ENCODE measurements around the gene MINDY2.

DNA sequence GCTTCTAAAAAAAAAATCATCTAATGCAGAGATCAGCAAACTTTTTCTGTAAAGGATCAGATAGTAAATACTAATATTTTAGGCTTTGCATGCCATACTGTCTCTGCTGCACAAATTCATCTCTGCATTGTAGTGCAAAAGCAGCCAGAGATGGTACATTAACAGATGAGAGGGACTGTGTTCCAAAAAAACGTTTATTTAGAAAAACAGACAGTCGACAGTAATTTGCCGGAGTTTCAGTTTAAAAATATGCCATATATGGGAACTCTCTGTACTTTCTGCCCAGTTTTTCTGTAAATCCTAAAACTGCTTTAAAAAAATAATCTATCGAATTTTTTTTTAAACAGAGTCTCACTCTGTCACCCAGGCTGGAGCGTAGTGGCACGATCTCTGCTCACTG lies 14.3 kb downstream of the MINDY2 start:
- TF ChIP-seq POLR2A (IDR thresholded peaks at IDR 0.05), result no peak
- TF ChIP-seq, protein P1, sequence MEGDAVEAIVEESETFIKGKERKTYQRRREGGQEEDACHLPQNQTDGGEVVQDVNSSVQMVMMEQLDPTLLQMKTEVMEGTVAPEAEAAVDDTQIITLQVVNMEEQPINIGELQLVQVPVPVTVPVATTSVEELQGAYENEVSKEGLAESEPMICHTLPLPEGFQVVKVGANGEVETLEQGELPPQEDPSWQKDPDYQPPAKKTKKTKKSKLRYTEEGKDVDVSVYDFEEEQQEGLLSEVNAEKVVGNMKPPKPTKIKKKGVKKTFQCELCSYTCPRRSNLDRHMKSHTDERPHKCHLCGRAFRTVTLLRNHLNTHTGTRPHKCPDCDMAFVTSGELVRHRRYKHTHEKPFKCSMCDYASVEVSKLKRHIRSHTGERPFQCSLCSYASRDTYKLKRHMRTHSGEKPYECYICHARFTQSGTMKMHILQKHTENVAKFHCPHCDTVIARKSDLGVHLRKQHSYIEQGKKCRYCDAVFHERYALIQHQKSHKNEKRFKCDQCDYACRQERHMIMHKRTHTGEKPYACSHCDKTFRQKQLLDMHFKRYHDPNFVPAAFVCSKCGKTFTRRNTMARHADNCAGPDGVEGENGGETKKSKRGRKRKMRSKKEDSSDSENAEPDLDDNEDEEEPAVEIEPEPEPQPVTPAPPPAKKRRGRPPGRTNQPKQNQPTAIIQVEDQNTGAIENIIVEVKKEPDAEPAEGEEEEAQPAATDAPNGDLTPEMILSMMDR (IDR thresholded peaks at IDR 0.05), result no peak
